Measurements from ENCODE around the gene WRAP73.

- TF ChIP-seq, protein P1, sequence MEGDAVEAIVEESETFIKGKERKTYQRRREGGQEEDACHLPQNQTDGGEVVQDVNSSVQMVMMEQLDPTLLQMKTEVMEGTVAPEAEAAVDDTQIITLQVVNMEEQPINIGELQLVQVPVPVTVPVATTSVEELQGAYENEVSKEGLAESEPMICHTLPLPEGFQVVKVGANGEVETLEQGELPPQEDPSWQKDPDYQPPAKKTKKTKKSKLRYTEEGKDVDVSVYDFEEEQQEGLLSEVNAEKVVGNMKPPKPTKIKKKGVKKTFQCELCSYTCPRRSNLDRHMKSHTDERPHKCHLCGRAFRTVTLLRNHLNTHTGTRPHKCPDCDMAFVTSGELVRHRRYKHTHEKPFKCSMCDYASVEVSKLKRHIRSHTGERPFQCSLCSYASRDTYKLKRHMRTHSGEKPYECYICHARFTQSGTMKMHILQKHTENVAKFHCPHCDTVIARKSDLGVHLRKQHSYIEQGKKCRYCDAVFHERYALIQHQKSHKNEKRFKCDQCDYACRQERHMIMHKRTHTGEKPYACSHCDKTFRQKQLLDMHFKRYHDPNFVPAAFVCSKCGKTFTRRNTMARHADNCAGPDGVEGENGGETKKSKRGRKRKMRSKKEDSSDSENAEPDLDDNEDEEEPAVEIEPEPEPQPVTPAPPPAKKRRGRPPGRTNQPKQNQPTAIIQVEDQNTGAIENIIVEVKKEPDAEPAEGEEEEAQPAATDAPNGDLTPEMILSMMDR (IDR thresholded peaks at IDR 0.05): no peak
- no peak for TF ChIP-seq POLR2AphosphoS5 (IDR thresholded peaks at IDR 0.05)
- no peak for TF ChIP-seq EP300 (IDR thresholded peaks at IDR 0.05)
These were observed 51.8 kb downstream of the WRAP73 start for GRCh38 chr1:3598051-3598491.
